COLO829 (cell line): ENCODE results near the gene SEMA5A.

ENCODE experiments used
- DNase-seq: peaks from one replicate; pipeline ENCODE4 v3.0.0; 2012; ENCODE audit warnings: low spot score

The SEMA5A gene

GRCh38 chr5:9278921-9279603 is 266.8 kb downstream of the SEMA5A start:
- no peak for DNase-seq

- no peak for DNase-seq
Observed at GRCh38 chr5:9269014-9269413, 276.9 kb downstream of the SEMA5A start.

- no peak for DNase-seq
Observed at GRCh38 chr5:9268226-9268625, 277.6 kb downstream of the SEMA5A start.

- DNase-seq = peak; percentile 42
Observed at GRCh38 chr5:9265441-9266287, 280.2 kb downstream of the SEMA5A start.

GRCh38 chr5:9264301-9264700 is 281.6 kb downstream of the SEMA5A start:
- no peak for DNase-seq

- DNase-seq = no peak
Observed at GRCh38 chr5:9263656-9264055, 282.2 kb downstream of the SEMA5A start.

GRCh38 chr5:9251379-9251980 is 294.4 kb downstream of the SEMA5A start:
- DNase-seq = no peak

- no peak for DNase-seq
Observed at GRCh38 chr5:9249231-9249630, 296.6 kb downstream of the SEMA5A start.

- DNase-seq = peak; percentile 38
Observed at GRCh38 chr5:9245071-9245470, 300.8 kb downstream of the SEMA5A start.

GRCh38 chr5:9244417-9244816 is 301.5 kb downstream of the SEMA5A start:
- no peak for DNase-seq

- peak; percentile 40 for DNase-seq
Observed at GRCh38 chr5:9241479-9242305, 304.2 kb downstream of the SEMA5A start.

GRCh38 chr5:9240431-9240830 is 305.4 kb downstream of the SEMA5A start:
- DNase-seq = no peak

GRCh38 chr5:9239626-9240025 is 306.2 kb downstream of the SEMA5A start:
- DNase-seq = no peak

GRCh38 chr5:9239071-9239470 is 306.8 kb downstream of the SEMA5A start:
- peak; percentile 24 for DNase-seq

- no peak for DNase-seq
Observed at GRCh38 chr5:9233712-9234111, 312.2 kb downstream of the SEMA5A start.

GRCh38 chr5:9233035-9233434 is 312.8 kb downstream of the SEMA5A start:
- DNase-seq = peak; percentile 17

- no peak for DNase-seq
Observed at GRCh38 chr5:9231842-9232241, 314.0 kb downstream of the SEMA5A start.

- no peak for DNase-seq
Observed at GRCh38 chr5:9230355-9230754, 315.5 kb downstream of the SEMA5A start.

GRCh38 chr5:9226016-9226536 is 319.8 kb downstream of the SEMA5A start:
- no peak for DNase-seq

- no peak for DNase-seq
Observed at GRCh38 chr5:9222054-9222976, 323.6 kb downstream of the SEMA5A start.

- DNase-seq = no peak
Observed at GRCh38 chr5:9218358-9218757, 327.5 kb downstream of the SEMA5A start.
